NCI-H146 (cell line): ENCODE measurements around the gene PCSK5.
"Not testable (repeated sequence)": the region's sequence is repeated elsewhere in the genome, so short reads cannot be mapped to it uniquely, and the experiment has no call there.

ENCODE experiments used
- DNase-seq: peaks from one replicate; lab custom pipeline; 2025; lab: John Stamatoyannopoulos, UW

PCSK5 gene

DNA sequence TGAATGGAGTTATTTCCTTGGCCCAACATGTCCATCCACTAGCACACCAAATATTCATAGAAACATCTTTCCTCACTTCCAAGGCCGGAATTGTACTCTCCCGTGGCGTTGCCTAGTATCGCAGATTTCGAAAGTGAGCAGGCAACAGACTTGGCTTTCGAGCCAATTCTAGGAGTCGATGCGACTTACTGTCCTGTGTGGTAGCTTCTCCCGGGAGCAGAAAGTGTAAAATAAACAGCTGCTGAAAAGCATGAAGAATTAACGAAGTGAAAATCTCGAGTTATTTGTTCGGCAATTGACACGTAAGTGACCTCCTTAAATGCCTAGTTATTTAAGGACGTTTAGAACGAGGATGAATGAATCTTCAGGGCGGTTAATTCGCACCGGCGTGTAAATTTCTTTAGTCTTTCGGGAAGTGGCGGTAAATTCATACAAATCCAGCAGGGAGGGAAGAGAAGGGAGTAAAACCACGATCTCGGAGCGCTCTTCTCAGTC, 449 bp upstream of the PCSK5 start:
- DNase-seq = peak; percentile 28

DNA sequence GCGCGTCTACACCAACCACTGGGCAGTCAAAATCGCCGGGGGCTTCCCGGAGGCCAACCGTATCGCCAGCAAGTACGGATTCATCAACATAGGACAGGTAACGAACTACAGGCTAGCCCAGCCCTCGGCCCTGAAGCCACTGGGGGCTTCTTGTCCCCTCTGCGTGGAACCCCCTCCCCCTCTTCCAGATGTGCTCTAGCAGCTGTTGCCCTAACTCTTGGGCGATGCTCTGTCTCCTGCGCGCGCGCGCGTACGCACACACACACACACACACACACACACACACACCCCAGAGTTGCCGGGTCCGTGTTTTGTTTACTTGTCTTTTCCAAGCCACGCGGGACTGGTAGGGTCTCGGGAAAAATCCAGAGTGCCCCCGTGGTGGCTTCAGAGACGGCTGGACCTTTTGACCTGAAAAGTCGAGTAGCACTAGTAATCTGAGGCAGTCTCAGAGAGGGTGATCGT, 836 bp downstream of the PCSK5 start:
- DNase-seq = peak; percentile 17

DNA sequence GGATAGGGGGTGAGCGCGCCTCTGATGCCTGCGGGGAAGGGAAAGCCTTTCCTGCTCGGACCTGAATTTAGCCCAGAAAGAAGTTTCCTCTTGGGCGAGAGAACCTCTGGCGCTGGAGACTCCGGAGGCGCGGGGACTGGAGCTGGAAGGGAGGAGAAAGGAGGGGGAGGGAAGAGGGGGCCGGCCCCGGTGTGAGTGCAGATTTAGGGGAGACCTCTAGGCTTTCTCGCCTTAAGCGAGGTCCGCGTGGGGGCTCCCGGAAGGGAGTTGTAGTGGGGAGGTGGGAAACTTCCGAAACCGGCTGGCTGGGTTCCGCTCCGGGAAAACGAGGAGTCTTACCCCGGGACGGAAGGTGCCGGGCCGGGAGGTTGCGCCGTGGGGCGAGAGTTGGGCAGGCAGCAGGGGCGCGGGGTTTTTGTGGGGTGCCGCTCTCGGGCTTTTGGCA, 1.3 kb downstream of the PCSK5 start:
- no peak for DNase-seq

DNA sequence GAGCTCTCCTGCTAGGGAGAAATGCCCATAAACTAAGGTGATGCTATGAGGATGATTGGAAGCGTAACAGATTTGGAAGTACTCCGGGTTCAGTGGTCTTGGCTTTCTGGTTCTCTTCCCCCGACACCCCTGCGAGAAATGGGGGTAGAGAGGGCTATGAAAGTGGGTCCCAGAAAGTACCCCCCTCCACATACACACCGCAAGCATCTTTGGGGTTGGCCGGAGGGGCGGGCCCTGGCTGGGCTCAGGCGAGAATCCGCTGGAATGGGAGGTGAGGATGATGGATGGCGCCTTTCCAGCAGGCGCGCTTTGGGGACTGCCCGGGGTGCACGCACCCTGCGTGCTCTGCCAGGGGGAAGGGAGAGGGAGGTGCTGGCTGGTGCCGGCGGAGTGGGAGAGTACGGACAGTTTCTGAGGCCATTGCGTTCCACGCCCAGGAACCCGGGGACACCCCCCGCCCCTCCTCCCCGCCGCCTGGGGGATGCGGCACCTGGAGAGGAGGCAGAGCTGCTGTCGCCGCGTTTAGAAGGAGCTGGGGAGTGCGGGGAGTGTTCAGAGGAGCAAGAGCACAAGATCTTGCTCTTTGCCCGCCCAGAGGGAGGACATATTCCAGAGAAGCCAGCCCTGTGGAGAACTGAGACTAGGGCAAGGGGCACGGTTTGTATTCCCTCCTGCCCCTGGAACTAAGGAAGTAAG, 1.9 kb downstream of the PCSK5 start:
- peak; percentile 46 for DNase-seq

- DNase-seq = no peak
Measured at GRCh38 chr9:75893106-75893505, 2.6 kb downstream of the PCSK5 start.

GRCh38 chr9:75894566-75894965, 4.1 kb downstream of the PCSK5 start:
- no peak for DNase-seq

DNA sequence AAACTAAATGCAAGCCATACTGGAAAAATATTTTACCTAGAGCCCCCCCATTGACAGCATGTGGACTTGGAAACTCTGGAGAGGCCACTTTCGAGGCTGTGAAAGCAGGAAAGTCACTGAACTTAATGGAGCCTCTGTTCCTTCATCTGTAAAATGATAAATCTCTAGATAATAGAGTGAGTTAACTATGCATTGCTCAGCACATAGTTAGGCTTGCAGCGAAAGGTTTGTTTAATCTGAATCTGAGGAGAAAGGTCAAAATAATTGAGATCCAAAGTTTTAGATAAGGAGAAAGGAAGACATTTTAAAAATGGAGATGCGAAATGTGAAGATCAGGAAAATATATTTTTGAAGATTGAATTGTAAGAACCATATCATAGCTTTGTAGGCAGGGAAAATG, 4.6 kb downstream of the PCSK5 start:
- DNase-seq = no peak

DNA sequence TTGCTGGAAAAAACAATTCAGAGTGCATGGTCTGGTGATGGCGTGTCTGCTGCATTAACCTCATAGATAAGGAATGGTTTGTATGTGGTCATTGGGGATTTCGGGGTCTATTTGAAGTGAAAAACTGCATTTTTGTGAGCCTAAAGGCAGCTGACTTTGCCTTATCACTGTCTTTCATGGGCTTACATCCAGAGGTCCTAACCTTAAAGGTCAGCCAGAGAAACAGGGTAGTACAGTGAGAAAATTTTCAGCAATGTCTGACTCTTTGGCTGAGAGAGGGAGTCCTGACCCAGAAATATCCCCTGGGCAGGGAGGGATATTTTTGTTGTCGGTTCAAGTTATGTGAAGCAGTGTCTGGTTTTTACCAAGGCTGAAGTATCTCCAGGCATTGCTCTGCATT, 5.7 kb downstream of the PCSK5 start:
- no peak for DNase-seq

DNA sequence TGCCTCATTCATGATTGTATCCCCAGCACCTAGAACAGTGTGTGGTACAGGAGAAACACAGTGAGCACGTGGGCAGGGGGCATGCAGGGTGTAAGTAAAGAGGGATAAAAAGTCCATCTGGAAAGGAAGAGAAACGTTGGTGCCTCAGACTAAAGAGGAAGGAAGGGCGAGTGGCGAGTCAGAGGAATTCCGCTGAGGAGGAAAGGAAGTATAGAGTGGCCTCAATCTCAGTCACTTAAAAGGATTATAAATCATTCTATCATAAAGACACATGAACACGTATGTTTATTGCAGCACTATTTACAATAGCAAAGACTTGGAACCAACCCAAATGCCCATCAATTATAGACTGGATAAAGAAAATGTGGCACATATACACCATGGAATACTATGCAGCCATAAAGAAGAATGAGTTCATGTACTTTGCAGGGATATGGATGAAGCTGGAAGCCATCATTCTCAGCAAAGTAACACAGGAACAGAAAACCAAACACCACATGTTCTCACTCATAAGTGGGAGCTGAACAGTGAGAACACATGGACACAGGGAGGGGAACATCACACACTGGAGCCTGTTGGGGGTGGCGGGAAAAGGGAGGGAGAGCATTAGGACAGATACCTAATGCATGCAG, 10.5 kb downstream of the PCSK5 start:
- DNase-seq = not testable (repeated sequence)

GRCh38 chr9:75903785-75904360, 13.4 kb downstream of the PCSK5 start:
- DNase-seq = peak; percentile 3

GRCh38 chr9:75904364-75904763, 13.9 kb downstream of the PCSK5 start:
- DNase-seq = no peak

GRCh38 chr9:75906531-75906930, 16.1 kb downstream of the PCSK5 start:
- no peak for DNase-seq

GRCh38 chr9:75907329-75907728, 16.9 kb downstream of the PCSK5 start:
- no peak for DNase-seq

DNA sequence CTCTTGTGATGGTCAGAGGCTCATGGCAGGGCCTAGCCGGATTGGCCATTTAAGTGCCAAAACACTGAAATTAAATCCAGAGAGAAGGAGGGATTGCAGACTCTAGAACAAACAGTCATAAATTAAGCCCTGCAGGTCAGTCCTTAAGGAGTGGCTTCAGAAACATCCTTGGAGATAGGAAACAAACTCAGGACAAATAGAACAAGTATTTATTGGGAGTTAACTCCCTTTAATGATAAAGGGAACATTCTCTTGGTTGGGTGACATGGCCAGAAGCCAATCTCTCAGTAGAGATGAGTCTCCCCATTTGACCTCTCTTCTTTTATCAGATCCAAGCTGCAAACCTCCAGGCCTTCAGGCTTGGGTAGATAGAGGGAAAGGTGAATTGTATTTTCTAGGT, 17.4 kb downstream of the PCSK5 start:
- no peak for DNase-seq

DNA sequence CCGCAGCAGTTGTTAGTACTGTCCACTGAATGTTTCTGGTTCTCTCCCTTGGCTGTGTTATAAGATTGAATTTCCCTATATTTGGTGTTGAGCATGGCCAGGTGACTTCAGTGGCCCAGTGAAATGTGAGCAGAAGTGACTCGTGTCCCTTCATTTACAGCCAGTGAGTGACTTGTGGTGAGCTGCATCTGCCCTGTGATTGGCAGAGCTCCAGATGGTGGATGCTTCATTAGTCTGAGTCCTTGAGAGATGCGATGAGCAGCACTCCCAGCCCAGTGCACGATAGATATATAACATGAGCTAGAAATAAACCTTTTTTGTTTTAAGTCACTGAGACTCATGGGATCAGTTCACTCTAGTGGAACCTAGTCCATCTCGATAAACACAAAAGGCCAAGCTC, 19.3 kb downstream of the PCSK5 start:
- DNase-seq = no peak

- DNase-seq = no peak
Measured at GRCh38 chr9:75910731-75911130, 20.3 kb downstream of the PCSK5 start.

DNA sequence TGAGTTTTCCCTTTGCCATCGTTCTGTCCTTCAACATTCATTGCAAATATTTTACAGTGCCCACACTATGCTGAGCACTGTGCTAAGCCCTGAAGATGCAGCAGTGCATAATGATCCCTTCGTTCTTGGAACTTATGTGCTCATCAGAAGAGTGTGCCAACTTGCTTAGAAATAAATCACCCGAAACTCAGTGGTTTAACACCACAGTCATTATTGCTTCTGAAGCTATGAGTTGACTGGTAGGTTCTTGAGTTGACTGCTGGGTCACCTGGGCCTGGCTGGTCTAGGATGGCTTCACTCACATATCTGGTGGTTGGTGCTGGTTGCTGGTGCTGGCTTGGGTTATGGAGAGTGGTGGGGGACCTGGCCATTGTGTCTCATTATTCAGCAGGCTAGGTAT, 20.9 kb downstream of the PCSK5 start:
- no peak for DNase-seq

DNA sequence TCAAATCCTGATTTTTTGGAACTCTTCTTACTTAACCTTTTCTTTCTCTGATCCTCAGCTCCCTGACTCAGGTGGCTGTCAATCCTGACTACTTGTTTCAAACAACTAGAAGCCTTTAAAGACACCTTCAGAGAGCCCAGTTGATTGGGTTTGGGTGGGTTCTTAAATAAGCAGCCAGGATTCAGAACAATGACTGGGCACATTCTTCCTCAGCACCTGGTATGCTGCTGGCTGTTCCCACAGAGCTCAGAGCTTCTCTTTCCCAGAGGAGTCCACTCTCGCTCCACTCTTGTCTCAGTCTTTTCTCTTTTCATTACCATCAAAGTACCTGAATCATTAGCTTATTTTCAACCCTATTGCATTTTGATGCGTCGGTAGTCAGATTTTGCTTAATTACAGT, 22.5 kb downstream of the PCSK5 start:
- DNase-seq = no peak

GRCh38 chr9:75914002-75914401, 23.5 kb downstream of the PCSK5 start:
- no peak for DNase-seq

GRCh38 chr9:75914883-75915452, 24.5 kb downstream of the PCSK5 start:
- DNase-seq = no peak

DNA sequence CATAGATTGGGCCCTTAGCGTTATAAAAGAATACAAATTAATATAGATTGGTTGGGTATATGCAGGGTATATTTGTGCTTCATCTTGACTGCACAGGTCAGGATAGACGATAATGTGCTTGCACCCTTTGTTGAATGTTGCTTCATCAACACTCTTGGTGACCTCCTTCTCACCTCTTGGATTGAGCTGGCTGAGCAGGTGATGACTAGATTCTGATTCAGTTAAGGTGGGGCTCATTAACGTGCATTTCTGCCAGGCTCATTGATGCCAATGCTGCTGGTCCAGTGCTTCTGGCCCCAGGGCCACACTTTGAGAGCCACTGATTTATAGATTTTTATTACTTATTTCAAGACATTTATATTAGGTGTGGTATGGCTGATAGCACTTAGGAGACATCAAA, 27.7 kb downstream of the PCSK5 start:
- no peak for DNase-seq

DNA sequence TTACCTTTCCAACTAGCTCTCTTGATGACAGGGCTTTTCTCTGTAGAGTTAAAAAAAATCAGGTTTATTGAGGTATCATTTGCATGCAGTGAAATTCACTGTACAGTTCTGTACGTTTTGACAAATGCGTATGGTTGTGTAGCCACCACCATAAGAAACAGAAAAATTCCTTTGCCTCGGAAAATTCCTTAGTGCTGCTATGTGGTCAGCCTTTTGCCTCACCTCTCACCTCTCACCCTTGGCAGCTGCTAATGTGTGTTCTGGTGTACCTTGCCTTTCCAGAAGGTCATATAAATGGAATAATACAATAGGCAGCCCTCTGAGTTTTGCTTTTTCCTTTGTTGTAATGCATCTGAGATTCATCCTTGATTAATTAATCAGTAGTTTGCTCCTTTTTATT, 28.4 kb downstream of the PCSK5 start:
- DNase-seq = no peak
